SK-N-SH (cell line): Measurements from ENCODE around the gene CALML6. TPM values are rescaled to one million over a fixed set of nuclear protein-coding genes. Genes with fewer than 3 reads are reported as not detected.

Source experiments
- CTCF ChIA-PET: fragments of 300-600, 350-600 bp; formaldehyde crosslinking; extraction: SDS; loops from one replicate; lab custom pipeline; 2021; lab: Yijun Ruan, JAX
- POLR2A ChIA-PET: fragments of 350-600 bp; sonication (Branson Sonifier 250); formaldehyde crosslinking; extraction: SDS; loops from one replicate; lab custom pipeline; 2020; ENCODE audit warnings: antibody characterized with exemption, inconsistent platforms; lab: Yijun Ruan, JAX
- DNase-seq: peaks from one replicate; pipeline ENCODE4 v3.0.0; 2012
- H2AFZ ChIP-seq: fragments of 200-600 bp; sonication (generic); 2 replicates; pipeline ENCODE4 v1.8.1; 2016; ENCODE audit warnings: antibody characterized with exemption, mild to moderate bottlenecking, low read depth
- H3F3A ChIP-seq: fragments of 200-600 bp; sonication (generic); replicated peaks from 2 replicates; pipeline ENCODE3; 2016; ENCODE audit warnings: antibody characterized with exemption, mild to moderate bottlenecking; ENCODE audit not compliant: insufficient read depth
- H3K27ac ChIP-seq, 2 experiments: fragments of 200-500 bp in 1 of 2; fragments of 200-600 bp in 1 of 2; sonication (Bioruptor generic) in 1 of 2; sonication (generic), shearing (Covaris generic) in 1 of 2; 2 replicates each; pipeline versions ENCODE4 v1.5.1 to v1.6.1; 2014 to 2016; ENCODE audit warnings: low read depth in 2 of 2, inconsistent platforms in 1 of 2, low read length in 1 of 2, mild to moderate bottlenecking in 1 of 2, mixed read lengths in 1 of 2
- H3K27me3 ChIP-seq: fragments of 200-600 bp; sonication (generic), shearing (Covaris generic); 2 replicates; pipeline ENCODE4 v1.6.1; 2016; ENCODE audit warnings: mixed run types; ENCODE audit not compliant: insufficient read depth
- H3K36me3 ChIP-seq, 2 experiments: fragments of 200-500 bp in 1 of 2; fragments of 200-600 bp in 1 of 2; sonication (Bioruptor generic) in 1 of 2; sonication (generic) in 1 of 2; replicated peaks in 1 of 2; 2 replicates each; pipeline versions ENCODE3 to v1.5.1; 2014 to 2016; ENCODE audit warnings: low read length in 1 of 2, mild to moderate bottlenecking in 1 of 2; ENCODE audit not compliant: insufficient read depth in 2 of 2, control insufficient read depth in 1 of 2
- H3K4me1 ChIP-seq, 2 experiments: fragments of 200-500 bp in 1 of 2; fragments of 200-600 bp in 1 of 2; sonication (Bioruptor generic) in 1 of 2; sonication (generic), shearing (Covaris generic) in 1 of 2; 2 replicates each; pipeline versions ENCODE4 v1.5.1 to v1.6.1; 2014 to 2016; ENCODE audit warnings: low read depth in 1 of 2, low read length in 1 of 2, mixed run types in 1 of 2; ENCODE audit not compliant: insufficient read depth in 2 of 2, control insufficient read depth in 1 of 2
- H3K4me2 ChIP-seq: fragments of 200-600 bp; sonication (generic), shearing (Covaris generic); 2 replicates; pipeline ENCODE4 v1.6.1; 2017; ENCODE audit warnings: mixed run types
- H3K4me3 ChIP-seq, 2 experiments: fragments of 200-500 bp in 1 of 2; fragments of 200-600 bp in 1 of 2; sonication (Bioruptor generic) in 1 of 2; sonication (generic), shearing (Covaris generic) in 1 of 2; 2 replicates each; pipeline versions ENCODE4 v1.5.1 to v1.8.1; 2014 to 2016; ENCODE audit warnings: low read depth in 2 of 2, inconsistent platforms in 1 of 2, low read length in 1 of 2, mild to moderate bottlenecking in 1 of 2, mixed read lengths in 1 of 2, moderate library complexity in 1 of 2
- H3K79me2 ChIP-seq: fragments of 200-600 bp; sonication (generic); 2 replicates; pipeline ENCODE4 v1.8.1; 2017; ENCODE audit warnings: mild to moderate bottlenecking; ENCODE audit not compliant: insufficient read depth
- H3K9ac ChIP-seq: fragments of 200-600 bp; sonication (generic); 2 replicates; pipeline ENCODE4 v1.6.1; 2017; ENCODE audit warnings: mixed run types
- H3K9me2 ChIP-seq: fragments of 200-600 bp; sonication (generic); 2 replicates; pipeline ENCODE4 v1.6.1; 2017; ENCODE audit warnings: mixed run types
- H3K9me3 ChIP-seq: fragments of 200-600 bp; sonication (generic); 2 replicates; pipeline ENCODE4 v1.6.1; 2017; ENCODE audit warnings: mixed run types, mild to moderate bottlenecking, moderate library complexity
- H4K20me1 ChIP-seq: fragments of 200-600 bp; sonication (generic); 2 replicates; pipeline ENCODE4 v1.6.1; 2017; ENCODE audit warnings: mild to moderate bottlenecking, mixed run types; ENCODE audit not compliant: insufficient read depth
- CHD2 ChIP-seq: fragments of 150-350 bp; IDR thresholded peaks from 2 replicates; pipeline ENCODE4 v1.6.1; 2018; ENCODE audit warnings: low read length; ENCODE audit not compliant: partially characterized antibody
- FOSL2 ChIP-seq: IDR thresholded peaks from 2 replicates; pipeline ENCODE4 v1.4.0; 2012; ENCODE audit warnings: low read depth, mild to moderate bottlenecking, moderate library complexity, borderline replicate concordance
- FOXM1 ChIP-seq: IDR thresholded peaks from 2 replicates; pipeline ENCODE4 v1.4.0; 2012; ENCODE audit warnings: low read depth, mild to moderate bottlenecking
- IRF3 ChIP-seq: fragments of 150-350 bp; IDR thresholded peaks from 2 replicates; pipeline ENCODE4 v1.6.1; 2016; ENCODE audit warnings: mild to moderate bottlenecking, low read depth, low read length
- JUND ChIP-seq: IDR thresholded peaks from 2 replicates; pipeline ENCODE4 v1.4.0; 2012
- NRF1 ChIP-seq: IDR thresholded peaks from 2 replicates; pipeline ENCODE4 v1.6.1; 2012; ENCODE audit warnings: low read depth, mild to moderate bottlenecking, low read length
- RCOR1 ChIP-seq: fragments of 150-350 bp; IDR thresholded peaks from 2 replicates; pipeline ENCODE4 v1.6.1; 2017; ENCODE audit warnings: antibody characterized with exemption, low read length
- RXRA ChIP-seq: IDR thresholded peaks from 2 replicates; pipeline ENCODE4 v1.4.0; 2012; ENCODE audit warnings: low read depth, mild to moderate bottlenecking, borderline replicate concordance
- SIN3A ChIP-seq: IDR thresholded peaks from 2 replicates; pipeline ENCODE4 v1.6.1; 2012; ENCODE audit warnings: low read depth, mild to moderate bottlenecking, low read length, moderate library complexity, borderline replicate concordance
- SMC3 ChIP-seq: IDR thresholded peaks from 2 replicates; pipeline ENCODE4 v1.6.1; 2012; ENCODE audit warnings: low read depth, low read length, improper control_type of control experiment
- TAF1 ChIP-seq: IDR thresholded peaks from 2 replicates; pipeline ENCODE4 v1.6.1; 2012; ENCODE audit warnings: low read depth, mild to moderate bottlenecking, low read length, moderate library complexity, borderline replicate concordance
- WGBS: methylation state at CpG from one replicate; pipeline ENCODE4 v1.1.6; 2017; ENCODE audit warnings: low lambda C conversion rate; 5-methylcytosine and 5-hydroxymethylcytosine counted together
- polyA plus RNA-seq, 3 experiments: library from polyadenylated mRNA; depleted of rRNA; stranded (reverse); fragments of >200 nt; gene quantifications; 2 replicates each; pipeline ENCODE4 v1.2.3, GENCODE V29; 2012
- TF ChIP-seq, protein P1 (sequence below): IDR thresholded peaks from 2 replicates; pipeline ENCODE4 v1.4.0; 2012; ENCODE audit warnings: low read depth, borderline replicate concordance
- TF ChIP-seq, protein P2 (sequence below): fragments of 200-600 bp; sonication (generic); IDR thresholded peaks from 2 replicates; pipeline ENCODE4 v1.6.1; 2017; ENCODE audit warnings: antibody characterized with exemption, mild to moderate bottlenecking, moderate library complexity
- TF ChIP-seq, protein P3 (sequence below): fragments of 150-350 bp; IDR thresholded peaks from 2 replicates; pipeline ENCODE4 v1.6.1; 2017; ENCODE audit warnings: antibody characterized with exemption, low read length, low read depth, borderline replicate concordance
- TF ChIP-seq, protein P4 (sequence below): IDR thresholded peaks from 2 replicates; pipeline ENCODE4 v1.4.0; 2012; ENCODE audit warnings: low read depth
- TF ChIP-seq, protein P5 (sequence below): IDR thresholded peaks from 2 replicates; pipeline ENCODE4 v1.6.1; 2012; ENCODE audit warnings: mild to moderate bottlenecking, low read depth, low read length, moderate library complexity

Gene CALML6
- polyA plus RNA-seq, 1 of the 3 experiments (the other 2 are of a cell fraction), result 0.87 TPM

GRCh38 chr1:1945782-1946393 is 30.8 kb downstream of the CALML6 start:
- no peak overlapping the region for H3K4me3 ChIP-seq
- no peak overlapping the region for H3K27ac ChIP-seq
- H3K9ac ChIP-seq, result no peak overlapping the region
- no peak for DNase-seq
- no peaks in the 10 kb centered on the region for H4K20me1 ChIP-seq
- no peaks in the 10 kb centered on the region; the same call in 1 of the 2 replicates for H3K27me3 ChIP-seq
- no peak overlapping the region for H3K4me2 ChIP-seq
- H3K36me3 ChIP-seq, result no peaks in the 10 kb centered on the region
- WGBS, result 68% methylated on average over 16 of the region's 29 CpGs
- ChIA-PET POLR2A (no interaction called here), CTCF (interaction anchor here (0.8 to 7.8 kb wide), 6 partner anchors 10 to 228 kb away, joined by 3 to 152 read pairs (median 3); no protein-coding TSS in a partner anchor)
- no peaks in the 10 kb centered on the region for H3F3A ChIP-seq
- peaks cover 0 to 22% of the 10 kb centered on the region in 2 experiments; a peak in 1 of 4 replicates for H3K4me1 ChIP-seq
- H2AFZ ChIP-seq, result no peak overlapping the region
- no peaks in the 10 kb centered on the region for H3K9me2 ChIP-seq
- TF ChIP-seq SIN3A (no peak), CHD2 (no peak), TAF1 (no peak), FOSL2 (no peak), RXRA (no peak), JUND (no peak), FOXM1 (no peak), RCOR1 (no peak), SMC3 (no peak), NRF1 (no peak), IRF3 (no peak)
- TF ChIP-seq, protein P1, sequence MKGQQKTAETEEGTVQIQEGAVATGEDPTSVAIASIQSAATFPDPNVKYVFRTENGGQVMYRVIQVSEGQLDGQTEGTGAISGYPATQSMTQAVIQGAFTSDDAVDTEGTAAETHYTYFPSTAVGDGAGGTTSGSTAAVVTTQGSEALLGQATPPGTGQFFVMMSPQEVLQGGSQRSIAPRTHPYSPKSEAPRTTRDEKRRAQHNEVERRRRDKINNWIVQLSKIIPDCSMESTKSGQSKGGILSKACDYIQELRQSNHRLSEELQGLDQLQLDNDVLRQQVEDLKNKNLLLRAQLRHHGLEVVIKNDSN, result no peak
- TF ChIP-seq, protein P2, sequence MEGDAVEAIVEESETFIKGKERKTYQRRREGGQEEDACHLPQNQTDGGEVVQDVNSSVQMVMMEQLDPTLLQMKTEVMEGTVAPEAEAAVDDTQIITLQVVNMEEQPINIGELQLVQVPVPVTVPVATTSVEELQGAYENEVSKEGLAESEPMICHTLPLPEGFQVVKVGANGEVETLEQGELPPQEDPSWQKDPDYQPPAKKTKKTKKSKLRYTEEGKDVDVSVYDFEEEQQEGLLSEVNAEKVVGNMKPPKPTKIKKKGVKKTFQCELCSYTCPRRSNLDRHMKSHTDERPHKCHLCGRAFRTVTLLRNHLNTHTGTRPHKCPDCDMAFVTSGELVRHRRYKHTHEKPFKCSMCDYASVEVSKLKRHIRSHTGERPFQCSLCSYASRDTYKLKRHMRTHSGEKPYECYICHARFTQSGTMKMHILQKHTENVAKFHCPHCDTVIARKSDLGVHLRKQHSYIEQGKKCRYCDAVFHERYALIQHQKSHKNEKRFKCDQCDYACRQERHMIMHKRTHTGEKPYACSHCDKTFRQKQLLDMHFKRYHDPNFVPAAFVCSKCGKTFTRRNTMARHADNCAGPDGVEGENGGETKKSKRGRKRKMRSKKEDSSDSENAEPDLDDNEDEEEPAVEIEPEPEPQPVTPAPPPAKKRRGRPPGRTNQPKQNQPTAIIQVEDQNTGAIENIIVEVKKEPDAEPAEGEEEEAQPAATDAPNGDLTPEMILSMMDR, result no peak
- TF ChIP-seq, protein P3, sequence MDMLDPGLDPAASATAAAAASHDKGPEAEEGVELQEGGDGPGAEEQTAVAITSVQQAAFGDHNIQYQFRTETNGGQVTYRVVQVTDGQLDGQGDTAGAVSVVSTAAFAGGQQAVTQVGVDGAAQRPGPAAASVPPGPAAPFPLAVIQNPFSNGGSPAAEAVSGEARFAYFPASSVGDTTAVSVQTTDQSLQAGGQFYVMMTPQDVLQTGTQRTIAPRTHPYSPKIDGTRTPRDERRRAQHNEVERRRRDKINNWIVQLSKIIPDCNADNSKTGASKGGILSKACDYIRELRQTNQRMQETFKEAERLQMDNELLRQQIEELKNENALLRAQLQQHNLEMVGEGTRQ, result no peak
- TF ChIP-seq, protein P4, sequence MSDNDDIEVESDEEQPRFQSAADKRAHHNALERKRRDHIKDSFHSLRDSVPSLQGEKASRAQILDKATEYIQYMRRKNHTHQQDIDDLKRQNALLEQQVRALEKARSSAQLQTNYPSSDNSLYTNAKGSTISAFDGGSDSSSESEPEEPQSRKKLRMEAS, result no peak
- TF ChIP-seq, protein P5, sequence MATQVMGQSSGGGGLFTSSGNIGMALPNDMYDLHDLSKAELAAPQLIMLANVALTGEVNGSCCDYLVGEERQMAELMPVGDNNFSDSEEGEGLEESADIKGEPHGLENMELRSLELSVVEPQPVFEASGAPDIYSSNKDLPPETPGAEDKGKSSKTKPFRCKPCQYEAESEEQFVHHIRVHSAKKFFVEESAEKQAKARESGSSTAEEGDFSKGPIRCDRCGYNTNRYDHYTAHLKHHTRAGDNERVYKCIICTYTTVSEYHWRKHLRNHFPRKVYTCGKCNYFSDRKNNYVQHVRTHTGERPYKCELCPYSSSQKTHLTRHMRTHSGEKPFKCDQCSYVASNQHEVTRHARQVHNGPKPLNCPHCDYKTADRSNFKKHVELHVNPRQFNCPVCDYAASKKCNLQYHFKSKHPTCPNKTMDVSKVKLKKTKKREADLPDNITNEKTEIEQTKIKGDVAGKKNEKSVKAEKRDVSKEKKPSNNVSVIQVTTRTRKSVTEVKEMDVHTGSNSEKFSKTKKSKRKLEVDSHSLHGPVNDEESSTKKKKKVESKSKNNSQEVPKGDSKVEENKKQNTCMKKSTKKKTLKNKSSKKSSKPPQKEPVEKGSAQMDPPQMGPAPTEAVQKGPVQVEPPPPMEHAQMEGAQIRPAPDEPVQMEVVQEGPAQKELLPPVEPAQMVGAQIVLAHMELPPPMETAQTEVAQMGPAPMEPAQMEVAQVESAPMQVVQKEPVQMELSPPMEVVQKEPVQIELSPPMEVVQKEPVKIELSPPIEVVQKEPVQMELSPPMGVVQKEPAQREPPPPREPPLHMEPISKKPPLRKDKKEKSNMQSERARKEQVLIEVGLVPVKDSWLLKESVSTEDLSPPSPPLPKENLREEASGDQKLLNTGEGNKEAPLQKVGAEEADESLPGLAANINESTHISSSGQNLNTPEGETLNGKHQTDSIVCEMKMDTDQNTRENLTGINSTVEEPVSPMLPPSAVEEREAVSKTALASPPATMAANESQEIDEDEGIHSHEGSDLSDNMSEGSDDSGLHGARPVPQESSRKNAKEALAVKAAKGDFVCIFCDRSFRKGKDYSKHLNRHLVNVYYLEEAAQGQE, result no peak
- no peaks in the 10 kb centered on the region for H3K9me3 ChIP-seq
- no peaks in the 10 kb centered on the region for H3K79me2 ChIP-seq
